Measurements from ENCODE around the gene DTNB.

DNA sequence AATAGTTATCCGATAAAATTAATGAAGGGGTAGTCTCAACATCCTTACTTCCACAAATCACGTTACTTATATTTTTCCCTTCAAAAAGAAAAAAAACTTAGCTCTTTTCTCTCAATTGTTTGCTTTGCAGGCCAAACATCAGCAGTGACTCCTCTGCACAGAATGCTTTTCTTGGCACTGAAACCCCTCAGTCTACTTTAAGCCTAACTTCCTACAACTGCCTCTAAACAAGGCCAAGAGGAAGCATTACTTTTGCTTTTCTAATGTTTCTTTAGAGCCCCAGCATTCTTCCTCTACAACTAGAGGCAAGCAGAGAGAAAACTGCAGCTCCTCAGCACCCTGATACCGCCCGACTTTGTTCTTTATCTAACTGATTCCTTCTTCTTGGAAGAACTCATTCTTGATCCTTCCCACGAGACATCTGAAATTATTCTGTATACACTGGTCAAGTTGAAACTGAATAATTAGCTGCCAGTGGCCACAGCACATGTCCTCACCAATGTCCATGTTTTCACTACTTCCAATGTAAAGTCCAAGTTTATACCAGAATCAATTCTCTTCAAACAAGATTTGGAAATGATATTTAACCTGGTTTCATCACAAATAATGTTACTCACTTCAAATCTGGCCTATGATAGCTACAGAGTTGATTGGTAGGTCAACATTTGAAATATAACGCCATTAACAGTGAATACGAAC lies 55.3 kb downstream of the DTNB start:
- TF ChIP-seq, protein P1, sequence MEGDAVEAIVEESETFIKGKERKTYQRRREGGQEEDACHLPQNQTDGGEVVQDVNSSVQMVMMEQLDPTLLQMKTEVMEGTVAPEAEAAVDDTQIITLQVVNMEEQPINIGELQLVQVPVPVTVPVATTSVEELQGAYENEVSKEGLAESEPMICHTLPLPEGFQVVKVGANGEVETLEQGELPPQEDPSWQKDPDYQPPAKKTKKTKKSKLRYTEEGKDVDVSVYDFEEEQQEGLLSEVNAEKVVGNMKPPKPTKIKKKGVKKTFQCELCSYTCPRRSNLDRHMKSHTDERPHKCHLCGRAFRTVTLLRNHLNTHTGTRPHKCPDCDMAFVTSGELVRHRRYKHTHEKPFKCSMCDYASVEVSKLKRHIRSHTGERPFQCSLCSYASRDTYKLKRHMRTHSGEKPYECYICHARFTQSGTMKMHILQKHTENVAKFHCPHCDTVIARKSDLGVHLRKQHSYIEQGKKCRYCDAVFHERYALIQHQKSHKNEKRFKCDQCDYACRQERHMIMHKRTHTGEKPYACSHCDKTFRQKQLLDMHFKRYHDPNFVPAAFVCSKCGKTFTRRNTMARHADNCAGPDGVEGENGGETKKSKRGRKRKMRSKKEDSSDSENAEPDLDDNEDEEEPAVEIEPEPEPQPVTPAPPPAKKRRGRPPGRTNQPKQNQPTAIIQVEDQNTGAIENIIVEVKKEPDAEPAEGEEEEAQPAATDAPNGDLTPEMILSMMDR (IDR thresholded peaks at IDR 0.05), result no peak
- TF ChIP-seq POLR2A (IDR thresholded peaks at IDR 0.05) (no peak), EP300 (IDR thresholded peaks at IDR 0.05) (no peak)
